Measurements from ENCODE around the gene POLQ. TPM values are rescaled to one million over a fixed set of nuclear protein-coding genes. Genes with fewer than 3 reads are reported as not detected.

Gene POLQ
- total and polyA plus RNA-seq, 2 of the 4 experiments (the other 2 are of a cell fraction), result 1.8 to 5.0 TPM

DNA sequence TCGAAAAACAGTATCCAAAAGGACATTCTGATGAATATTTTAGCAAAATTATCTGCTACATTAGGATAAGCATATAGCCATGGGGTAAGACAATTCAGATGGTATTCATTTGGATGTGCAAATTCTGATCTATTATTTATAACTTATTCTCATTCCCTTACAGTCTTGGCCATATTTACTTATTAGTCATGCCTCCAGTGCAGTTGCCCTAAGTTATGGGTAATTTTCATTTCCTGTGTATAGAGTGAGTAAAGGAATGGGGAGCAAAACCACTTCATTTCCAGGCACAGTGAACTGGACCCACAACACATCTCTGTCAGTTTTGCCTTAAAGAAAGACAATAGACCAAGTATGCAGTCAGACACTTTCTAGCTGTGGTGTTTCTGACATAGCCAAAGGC lies 134.3 kb downstream of the POLQ start:
- Histone ChIP-seq H3K4me3 (ENCODE audit: insufficient read depth, low read depth, low read length) (no peak overlapping the region), H3K56ac (ENCODE audit: extremely low read depth, insufficient read depth, low read length) (no peak overlapping the region), H3K9me1 (ENCODE audit: insufficient read depth, low read length) (no peaks in the 10 kb centered on the region), H3K27ac (ENCODE audit: insufficient read depth, low read length) (no peak overlapping the region), H3K9ac (ENCODE audit: low read depth, low read length) (no peak overlapping the region), H3K14ac (replicated peaks; ENCODE audit: low read depth, low read length) (no peak overlapping the region), H2BK120ac (ENCODE audit: low read depth, low read length) (no peak overlapping the region), H4K91ac (ENCODE audit: insufficient read depth, low read depth, low read length) (no peak overlapping the region), H4K8ac (ENCODE audit: low read depth in 2 of 2, low read length in 2 of 2) (no peak overlapping the region), H2BK5ac (ENCODE audit: low read depth, low read length, poor library complexity, severe bottlenecking) (no peak overlapping the region), H3K4me2 (ENCODE audit: low read depth, low read length) (no peak overlapping the region), H2BK15ac (ENCODE audit: low read depth, low read length) (no peak overlapping the region), H2AK9ac (replicated peaks; ENCODE audit: low read depth, low read length, poor library complexity) (no peak overlapping the region), H3K4me1 (ENCODE audit: control insufficient read depth, insufficient read depth, low read length) (no peaks in the 10 kb centered on the region), H4K5ac (ENCODE audit: low read depth, low read length) (no peak overlapping the region), H3K18ac (ENCODE audit: low read depth, low read length) (no peak overlapping the region), H3K23ac (ENCODE audit: low read depth, low read length) (no peak overlapping the region), H3K27me3 (ENCODE audit: control insufficient read depth, insufficient read depth, low read length) (no peaks in the 10 kb centered on the region), H2AFZ (replicated peaks; ENCODE audit: low read length, poor library complexity) (no peak overlapping the region), H2AK5ac (ENCODE audit: low read depth, low read length) (no peak overlapping the region), H3K4ac (ENCODE audit: low read depth, low read length) (no peak overlapping the region), H2BK20ac (ENCODE audit: low read depth, low read length) (no peak overlapping the region), H4K20me1 (ENCODE audit: insufficient read depth, low read length) (no peaks in the 10 kb centered on the region), H3K79me1 (ENCODE audit: low read depth in 1 of 2, low read length in 2 of 2) (no peaks in the 10 kb centered on the region), H3K36me3 (ENCODE audit: control insufficient read depth, insufficient read depth, low read length) (no peaks in the 10 kb centered on the region), H3K9me3 (ENCODE audit: control insufficient read depth, insufficient read depth, low read length) (no peaks in the 10 kb centered on the region)
- dilution Hi-C loops (cut with HindIII; ENCODE audit: low sequenced_read_pairs, unreplicated experiment) (no loop called here), intact Hi-C loops (cut with micrococcal nuclease) (no loop called here), in situ Hi-C loops (cut with MboI; ENCODE audit: low sequenced_read_pairs) (loop anchor here (25.0 kb wide), 1 partner anchor 101 kb away; no protein-coding TSS in a partner anchor)
- no CpG with 5 or more reads among the region's 1 CpG for WGBS, 2 experiments (ENCODE audit: extremely low coverage in 2 of 2, insufficient read length in 1 of 2)
- DNase-seq (peak; percentile 40), ATAC-seq (ENCODE audit: low read depth) (peak; percentile 75)
- ChIA-PET CTCF (no interaction called here), POLR2A (ENCODE audit: unreplicated experiment) (no interaction called here)
- no TSS peak for BruUV-seq (replicated peaks)
- TF ChIP-seq, protein P1, sequence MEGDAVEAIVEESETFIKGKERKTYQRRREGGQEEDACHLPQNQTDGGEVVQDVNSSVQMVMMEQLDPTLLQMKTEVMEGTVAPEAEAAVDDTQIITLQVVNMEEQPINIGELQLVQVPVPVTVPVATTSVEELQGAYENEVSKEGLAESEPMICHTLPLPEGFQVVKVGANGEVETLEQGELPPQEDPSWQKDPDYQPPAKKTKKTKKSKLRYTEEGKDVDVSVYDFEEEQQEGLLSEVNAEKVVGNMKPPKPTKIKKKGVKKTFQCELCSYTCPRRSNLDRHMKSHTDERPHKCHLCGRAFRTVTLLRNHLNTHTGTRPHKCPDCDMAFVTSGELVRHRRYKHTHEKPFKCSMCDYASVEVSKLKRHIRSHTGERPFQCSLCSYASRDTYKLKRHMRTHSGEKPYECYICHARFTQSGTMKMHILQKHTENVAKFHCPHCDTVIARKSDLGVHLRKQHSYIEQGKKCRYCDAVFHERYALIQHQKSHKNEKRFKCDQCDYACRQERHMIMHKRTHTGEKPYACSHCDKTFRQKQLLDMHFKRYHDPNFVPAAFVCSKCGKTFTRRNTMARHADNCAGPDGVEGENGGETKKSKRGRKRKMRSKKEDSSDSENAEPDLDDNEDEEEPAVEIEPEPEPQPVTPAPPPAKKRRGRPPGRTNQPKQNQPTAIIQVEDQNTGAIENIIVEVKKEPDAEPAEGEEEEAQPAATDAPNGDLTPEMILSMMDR (conservative IDR thresholded peaks at IDR 0.05; ENCODE audit: low read depth, low read length), result no peak
- TF ChIP-seq CHD1 (IDR thresholded peaks at IDR 0.05; ENCODE audit: low read depth, low read length), result no peak
- no peak for TF ChIP-seq MAFK (IDR thresholded peaks at IDR 0.05; ENCODE audit: low read depth, low read length)
- TF ChIP-seq SMC3 (IDR thresholded peaks at IDR 0.05; ENCODE audit: low read depth, low read length), result no peak
- no peak for TF ChIP-seq POLR2A (IDR thresholded peaks at IDR 0.05; ENCODE audit: low read depth, low read length)
- TF ChIP-seq RFX5 (IDR thresholded peaks at IDR 0.05; ENCODE audit: low read depth, low read length), result no peak
- no peak for TF ChIP-seq RAD21 (IDR thresholded peaks at IDR 0.05; ENCODE audit: low read length)
- no peak for TF ChIP-seq RCOR1 (IDR thresholded peaks at IDR 0.05; ENCODE audit: insufficient replicate concordance, low read length)
- TF ChIP-seq MAZ (IDR thresholded peaks at IDR 0.05; ENCODE audit: borderline replicate concordance, low read depth, low read length), result no peak
- no peak for TF ChIP-seq BHLHE40 (IDR thresholded peaks at IDR 0.05; ENCODE audit: low read depth, low read length)
- no peak for TF ChIP-seq CEBPB (IDR thresholded peaks at IDR 0.05; ENCODE audit: low read depth, low read length)
- TF ChIP-seq, protein P2, sequence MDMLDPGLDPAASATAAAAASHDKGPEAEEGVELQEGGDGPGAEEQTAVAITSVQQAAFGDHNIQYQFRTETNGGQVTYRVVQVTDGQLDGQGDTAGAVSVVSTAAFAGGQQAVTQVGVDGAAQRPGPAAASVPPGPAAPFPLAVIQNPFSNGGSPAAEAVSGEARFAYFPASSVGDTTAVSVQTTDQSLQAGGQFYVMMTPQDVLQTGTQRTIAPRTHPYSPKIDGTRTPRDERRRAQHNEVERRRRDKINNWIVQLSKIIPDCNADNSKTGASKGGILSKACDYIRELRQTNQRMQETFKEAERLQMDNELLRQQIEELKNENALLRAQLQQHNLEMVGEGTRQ (IDR thresholded peaks at IDR 0.05; ENCODE audit: low read depth, low read length), result no peak
- no peak for TF ChIP-seq NFE2L2 (IDR thresholded peaks at IDR 0.05; ENCODE audit: low read depth, low read length)
- no peak for TF ChIP-seq FOS (IDR thresholded peaks at IDR 0.05; ENCODE audit: low read depth, low read length)

Measured in IMR-90 (cell line).